ENCODE data around the gene SPRYD3.

GRCh38 chr12:53077030-53077429 is 2.2 kb downstream of the SPRYD3 start:
- TF ChIP-seq POLR2A (IDR thresholded peaks at IDR 0.05; ENCODE audit: low read length) (no peak), GATA1 (IDR thresholded peaks at IDR 0.05; ENCODE audit: low read depth, low read length) (no peak)
